Erythroblast (primary cell): ENCODE data around the gene SLC5A3.

Experiments used
- GATA1 ChIP-seq: IDR thresholded peaks from 2 replicates; pipeline ENCODE4 v1.6.1; 2011; ENCODE audit warnings: low read depth, mild to moderate bottlenecking, control low read depth, low read length, moderate library complexity
- POLR2A ChIP-seq: IDR thresholded peaks from 2 replicates; pipeline ENCODE4 v1.6.1; 2011; ENCODE audit warnings: mild to moderate bottlenecking, low read length

DNA sequence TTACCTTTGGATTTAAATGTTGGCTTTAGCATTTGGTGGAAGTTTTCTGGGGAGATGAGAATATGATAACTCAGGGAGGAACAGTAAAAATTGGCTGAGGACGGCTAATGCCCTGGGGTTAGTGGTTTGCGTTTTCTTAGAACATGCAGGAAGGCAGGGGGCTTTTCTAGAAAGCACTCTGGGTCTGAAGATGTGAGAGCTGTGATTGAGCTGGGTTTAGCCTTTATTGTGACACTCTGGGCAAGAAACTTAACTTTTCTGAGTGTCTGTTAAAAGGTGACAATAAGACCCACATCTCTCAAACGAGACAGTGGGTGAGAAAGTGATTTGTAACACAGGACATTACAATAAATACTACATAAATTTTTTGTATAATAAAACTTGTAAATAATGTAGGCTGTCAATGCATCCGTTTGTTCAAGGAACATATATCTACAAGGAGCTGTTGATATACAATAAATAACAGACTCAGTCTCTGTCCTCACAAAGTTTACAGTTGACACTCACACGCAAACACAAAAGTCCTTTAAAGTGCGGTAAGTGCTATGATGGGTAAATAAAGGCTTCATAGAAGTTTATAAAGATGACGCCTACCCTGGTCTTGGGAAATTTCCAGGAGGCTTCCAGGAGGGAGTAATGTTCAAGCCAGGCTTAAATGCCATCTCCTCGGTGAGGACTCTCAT, 49.5 kb upstream of the SLC5A3 start:
- TF ChIP-seq POLR2A, result no peak
- no peak for TF ChIP-seq GATA1
